NCI-H526 treated with DMSO at 0.1 percent for 48 hours (cell line): ENCODE measurements around the gene TPM2.
A peak's percentile ranks its signal among the peaks of the same experiment; 100 is the strongest.

ENCODE experiments used
- DNase-seq: peaks from one replicate; lab custom pipeline; 2025; lab: John Stamatoyannopoulos, UW

TPM2 gene

DNA sequence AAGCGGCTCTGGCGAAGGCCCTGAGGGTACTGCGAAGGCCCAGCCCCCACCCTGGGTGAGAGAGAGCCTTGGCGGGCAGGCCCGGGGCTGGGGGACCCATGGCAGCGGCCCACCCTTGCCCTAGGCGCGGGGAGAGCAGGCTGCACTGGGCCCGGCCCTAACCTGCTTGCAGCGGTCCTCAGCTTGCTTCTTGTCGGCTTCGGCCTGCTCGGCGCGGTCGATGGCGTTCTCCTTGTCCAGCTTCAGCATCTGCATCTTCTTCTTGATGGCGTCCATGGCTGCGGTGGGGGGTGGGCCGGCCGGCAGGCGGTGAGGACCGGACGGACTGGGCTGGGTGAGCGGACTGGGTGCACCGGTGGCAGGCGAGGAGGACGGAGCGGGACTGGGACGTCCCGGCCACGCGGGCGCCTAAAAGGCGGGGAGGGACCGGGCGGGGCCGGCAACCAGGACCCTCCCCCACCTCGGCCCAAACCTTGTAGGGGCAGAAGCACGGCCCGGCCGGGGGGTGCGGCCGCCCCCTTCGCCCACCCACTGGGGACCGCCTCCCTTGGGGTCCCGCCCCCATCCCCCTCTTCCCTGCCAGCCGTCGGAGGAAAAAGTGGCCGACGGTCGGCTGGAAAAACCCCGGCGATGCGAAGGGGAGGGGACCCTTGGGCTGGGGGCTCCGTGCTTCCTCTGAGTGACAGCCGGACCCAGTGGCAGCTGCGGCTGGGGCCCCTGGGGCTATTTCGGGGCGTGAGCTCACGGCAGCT is at the start of gene TPM2:
Gene TPM2, minus strand, starts transcription at position 384 of the 752 bp plus-strand sequence. Its CDS starts 108 bp downstream, at position 276.
- no peak for DNase-seq

GRCh38 chr9:35738924-35739323 is 49.2 kb upstream of the TPM2 start:
- DNase-seq, result no peak

GRCh38 chr9:35738186-35738585 is 48.5 kb upstream of the TPM2 start:
- DNase-seq, result no peak

- no peak for DNase-seq
Measured at GRCh38 chr9:35737143-35737542, 47.4 kb upstream of the TPM2 start.

- peak; percentile 57 for DNase-seq
Measured at GRCh38 chr9:35736201-35736633, 46.5 kb upstream of the TPM2 start.

DNA sequence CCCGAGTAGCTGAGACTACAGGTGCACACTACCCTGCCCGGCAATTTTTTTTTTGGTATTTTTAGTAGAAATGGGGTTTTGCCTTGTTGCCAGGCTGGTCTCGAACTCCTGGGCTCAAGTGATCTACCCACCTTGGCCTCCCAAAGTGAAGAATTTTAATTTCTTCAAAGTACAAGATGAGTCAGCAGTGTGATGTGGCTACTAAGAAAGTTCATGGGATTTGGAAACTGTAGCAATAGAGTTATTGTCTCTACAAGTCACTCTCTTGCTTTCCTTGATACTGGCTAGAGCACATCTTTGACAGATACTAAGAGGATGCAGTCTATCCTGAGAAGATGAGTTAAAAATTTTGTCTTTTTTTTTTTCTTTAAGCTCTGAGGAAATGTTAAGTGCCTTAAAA is 44.4 kb upstream of the TPM2 start:
- DNase-seq, result no peak

- peak; percentile 66 for DNase-seq
Measured at GRCh38 chr9:35732800-35733541, 43.2 kb upstream of the TPM2 start.

DNA sequence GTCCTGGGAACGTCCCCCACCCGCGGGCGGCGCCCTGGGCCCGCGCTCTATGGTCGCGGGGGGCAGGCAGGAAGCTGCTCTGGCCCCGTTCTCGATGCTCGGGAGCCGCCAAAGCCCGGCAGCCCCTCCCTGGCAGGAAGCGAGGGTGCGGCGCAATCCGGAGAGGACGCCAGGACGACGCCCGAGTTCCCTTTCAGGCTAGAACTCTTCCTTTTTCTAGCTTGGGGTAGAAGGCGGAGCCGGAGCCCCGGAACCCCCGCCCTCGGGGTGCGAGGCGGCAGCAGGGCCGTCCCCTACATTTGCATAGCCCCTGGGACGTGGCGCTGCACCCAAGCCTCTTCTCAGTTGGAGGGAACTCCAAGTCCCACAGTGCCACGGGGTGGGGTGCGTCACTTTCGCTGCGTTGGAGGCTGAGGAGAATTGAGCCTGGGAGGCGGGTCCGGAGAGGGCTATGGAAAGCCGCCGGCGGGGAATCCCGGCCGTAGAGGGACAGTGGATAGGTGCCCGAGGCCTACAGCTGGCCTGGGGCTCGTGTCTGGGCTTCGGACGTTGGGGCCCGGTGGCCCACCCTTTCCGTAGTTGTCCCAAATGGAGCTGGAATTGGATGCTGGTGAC is 42.6 kb upstream of the TPM2 start, which contains the start of the genes CREB3 and TLN1:
Gene CREB3, plus strand, starts transcription at position 482 of the 615 bp plus-strand sequence. Its CDS starts 107 bp downstream, at position 589.
Gene TLN1, minus strand, starts transcription at position 11 of the 615 bp plus-strand sequence. CDS start 6,501 bp downstream, outside the sequence.
- DNase-seq, result peak; percentile 95

- no peak for DNase-seq
Measured at GRCh38 chr9:35731415-35732184, 41.9 kb upstream of the TPM2 start.

- no peak for DNase-seq
Measured at GRCh38 chr9:35730486-35730854, 40.7 kb upstream of the TPM2 start.

DNA sequence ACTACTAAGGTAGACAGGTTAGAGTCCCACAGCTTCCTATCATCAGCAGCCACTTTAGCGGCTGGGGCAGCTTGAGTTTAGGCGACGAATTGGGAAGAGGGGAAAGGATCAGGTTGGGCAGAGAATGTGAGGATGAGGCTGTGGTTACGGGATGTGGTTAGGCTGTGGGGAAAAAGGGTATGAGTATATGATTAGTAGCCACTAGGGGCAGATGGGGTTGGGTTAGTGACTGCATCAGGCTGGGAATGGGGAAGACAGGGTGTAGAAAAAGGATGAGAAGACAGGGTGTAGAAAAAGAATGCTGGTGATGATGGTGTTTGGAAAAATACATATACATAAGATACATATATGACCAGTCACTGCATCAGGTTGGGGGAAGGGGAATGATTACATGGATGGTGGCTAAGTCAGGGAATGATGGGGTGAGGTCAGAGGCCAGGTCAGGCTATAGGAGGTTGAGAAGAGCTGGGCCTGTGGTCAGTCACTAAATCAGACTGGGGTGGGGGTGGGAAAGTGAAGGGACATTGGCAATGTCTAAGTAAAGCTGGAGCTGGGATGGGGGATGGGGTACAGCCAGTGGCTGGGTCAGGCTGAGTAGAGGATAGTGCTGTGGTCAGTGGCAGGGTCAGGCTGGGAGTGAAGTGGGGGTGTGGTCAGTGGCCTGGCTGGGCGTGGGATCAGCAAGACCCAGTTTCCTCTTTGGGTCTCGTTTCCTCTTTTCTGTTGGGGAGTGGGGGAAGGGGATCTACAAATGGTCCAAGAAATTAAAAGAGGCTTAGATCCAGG is 40.2 kb upstream of the TPM2 start:
- no peak for DNase-seq

GRCh38 chr9:35729101-35729500 is 39.4 kb upstream of the TPM2 start:
- DNase-seq, result no peak

GRCh38 chr9:35728041-35728971 is 38.6 kb upstream of the TPM2 start:
- no peak for DNase-seq

DNA sequence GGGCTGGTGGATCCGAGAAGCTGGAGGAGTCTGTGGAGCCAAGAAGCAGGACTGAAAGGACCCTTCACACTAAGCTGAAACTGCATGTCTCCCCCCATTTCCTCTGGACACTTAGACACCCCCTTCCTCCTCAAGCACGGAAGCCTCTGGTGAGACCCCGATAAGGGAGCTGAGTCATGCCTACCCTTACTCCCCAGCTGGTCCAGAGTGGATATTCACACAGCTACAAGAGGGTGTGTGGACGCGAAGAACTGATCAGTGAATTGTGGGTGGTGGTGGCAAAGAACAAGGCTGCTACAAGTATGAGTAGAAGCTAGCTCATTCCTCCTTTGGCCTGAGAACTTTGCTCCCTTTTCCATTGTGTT is 37.9 kb upstream of the TPM2 start:
- no peak for DNase-seq

- DNase-seq, result no peak
Measured at GRCh38 chr9:35726931-35727330, 37.2 kb upstream of the TPM2 start.

- no peak for DNase-seq
Measured at GRCh38 chr9:35725362-35725761, 35.6 kb upstream of the TPM2 start.

DNA sequence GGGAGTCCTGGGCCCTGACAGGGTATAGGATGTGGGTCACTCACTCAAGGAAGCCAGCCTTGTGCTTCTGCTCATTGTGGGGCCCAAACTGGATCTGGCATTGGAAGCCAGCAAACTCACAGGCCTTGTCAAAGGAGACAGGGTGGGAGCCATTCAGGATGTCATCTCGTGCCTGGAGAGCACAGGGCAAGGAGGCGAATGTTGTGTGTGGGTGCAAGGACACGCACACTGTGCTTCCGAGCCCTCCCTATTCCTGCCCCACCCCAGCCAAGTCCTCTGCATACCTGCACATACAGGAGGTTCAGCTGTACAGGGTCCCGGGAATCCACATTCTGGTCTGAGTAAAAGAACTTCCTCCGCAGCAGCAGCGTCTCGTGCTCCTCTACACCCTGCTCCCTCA is 34.2 kb upstream of the TPM2 start:
- DNase-seq, result no peak

- no peak for DNase-seq
Measured at GRCh38 chr9:35723426-35723825, 33.7 kb upstream of the TPM2 start.

GRCh38 chr9:35719546-35719945 is 29.8 kb upstream of the TPM2 start:
- no peak for DNase-seq
